Measurements from ENCODE around the gene MOGAT3. TPM values are rescaled to one million over a fixed set of nuclear protein-coding genes. Genes with fewer than 3 reads are reported as not detected.
A peak's percentile ranks its signal among the peaks of the same experiment; 100 is the strongest.

Gene MOGAT3
- total and polyA plus RNA-seq, 2 experiments from 2014 or later = 0.44 TPM; not detected in 1

GRCh38 chr7:101165958-101166647, 34.7 kb downstream of the MOGAT3 start:
- peaks cover 89% of the 10 kb centered on the region for H3K27me3 ChIP-seq (ENCODE audit: insufficient read depth)

More at GRCh38 chr7:101165958-101166647, 34.7 kb downstream of the MOGAT3 start:
- no peaks in the 10 kb centered on the region; the same call in 1 of the 3 replicates for H3K9me3 Mint-ChIP-seq
- H3K27ac Mint-ChIP-seq = no peak overlapping the region
- Histone ChIP-seq H3K4me1 (ENCODE audit: insufficient read depth) (peaks cover 67% of the 10 kb centered on the region), H3K79me2 (replicated peaks; ENCODE audit: insufficient read depth) (no peaks in the 10 kb centered on the region), H3K36me3 (ENCODE audit: insufficient read depth) (no peaks in the 10 kb centered on the region), H3K4me3 (peak overlapping the region; percentile 76), H4K20me1 (replicated peaks; ENCODE audit: insufficient read depth) (peaks cover 10% of the 10 kb centered on the region; the same call in 1 of the 2 replicates), H3K27ac (ENCODE audit: low read depth) (no peak overlapping the region), H3F3A (replicated peaks; ENCODE audit: low read depth) (peaks cover 25% of the 10 kb centered on the region), H2AFZ (no peak overlapping the region; the same call in 1 of the 2 replicates), H3K4me2 (peak overlapping the region; percentile 98), H3K9me2 (ENCODE audit: insufficient read depth) (no peaks in the 10 kb centered on the region)
- TF ChIP-seq NANOG (IDR thresholded peaks at IDR 0.05; ENCODE audit: borderline replicate concordance) (no peak), POLR2AphosphoS5 (IDR thresholded peaks at IDR 0.05; ENCODE audit: low read depth) (no peak), ZNF462 (CRISPR knock-in tag; IDR thresholded peaks at IDR 0.05) (no peak), CTCF (conservative IDR thresholded peaks at IDR 0.05; ENCODE audit: low read depth in 2 of 2) (no peak), ZNF114 (CRISPR knock-in tag; IDR thresholded peaks at IDR 0.05) (no peak), CREB1 (CRISPR knock-in tag; IDR thresholded peaks at IDR 0.05; ENCODE audit: low read depth) (peak; percentile 27; the same call in 1 of the 2 replicates), EZH2phosphoT487 (IDR thresholded peaks at IDR 0.05; ENCODE audit: unreplicated experiment) (peak; percentile 34), EZH2 (IDR thresholded peaks at IDR 0.05; ENCODE audit: low read depth, unreplicated experiment) (no peak), JUNB (IDR thresholded peaks at IDR 0.05; ENCODE audit: unreplicated experiment) (no peak), STAT1 (IDR thresholded peaks at IDR 0.05; ENCODE audit: unreplicated experiment) (no peak), REST (IDR thresholded peaks at IDR 0.05; ENCODE audit: unreplicated experiment) (peak; percentile 41), ZNF331 (CRISPR knock-in tag; IDR thresholded peaks at IDR 0.05; ENCODE audit: low read depth) (no peak), ETS1 (IDR thresholded peaks at IDR 0.05) (no peak)
- no peaks in the 10 kb centered on the region; the same call in 2 of the 3 replicates for H3K36me3 Mint-ChIP-seq (ENCODE audit: low read depth)
- peaks cover 59% of the 10 kb centered on the region for H3K4me1 Mint-ChIP-seq
- no peak for ATAC-seq
- peak; percentile 75 for DNase-seq (ENCODE audit: low spot score)
- H3K27me3 Mint-ChIP-seq (ENCODE audit: insufficient read depth, low read depth, poor library complexity) = peaks cover 78% of the 10 kb centered on the region
- H3K4me3 Mint-ChIP-seq = peak overlapping the region; percentile 78
